Urothelium cell line (cell line): ENCODE measurements around the gene SORBS1.
A peak's percentile ranks its signal among the peaks of the same experiment; 100 is the strongest.

Experiments
- DNase-seq: peaks from one replicate; pipeline ENCODE4 v3.0.0; 2011; ENCODE audit warnings: low spot score, mixed read lengths
- FAIRE-seq: peaks from 2 replicates; lab custom pipeline; 2011; peaks lifted over from hg19 to GRCh38; lab: Jason Lieb, UNC

Gene SORBS1

DNA sequence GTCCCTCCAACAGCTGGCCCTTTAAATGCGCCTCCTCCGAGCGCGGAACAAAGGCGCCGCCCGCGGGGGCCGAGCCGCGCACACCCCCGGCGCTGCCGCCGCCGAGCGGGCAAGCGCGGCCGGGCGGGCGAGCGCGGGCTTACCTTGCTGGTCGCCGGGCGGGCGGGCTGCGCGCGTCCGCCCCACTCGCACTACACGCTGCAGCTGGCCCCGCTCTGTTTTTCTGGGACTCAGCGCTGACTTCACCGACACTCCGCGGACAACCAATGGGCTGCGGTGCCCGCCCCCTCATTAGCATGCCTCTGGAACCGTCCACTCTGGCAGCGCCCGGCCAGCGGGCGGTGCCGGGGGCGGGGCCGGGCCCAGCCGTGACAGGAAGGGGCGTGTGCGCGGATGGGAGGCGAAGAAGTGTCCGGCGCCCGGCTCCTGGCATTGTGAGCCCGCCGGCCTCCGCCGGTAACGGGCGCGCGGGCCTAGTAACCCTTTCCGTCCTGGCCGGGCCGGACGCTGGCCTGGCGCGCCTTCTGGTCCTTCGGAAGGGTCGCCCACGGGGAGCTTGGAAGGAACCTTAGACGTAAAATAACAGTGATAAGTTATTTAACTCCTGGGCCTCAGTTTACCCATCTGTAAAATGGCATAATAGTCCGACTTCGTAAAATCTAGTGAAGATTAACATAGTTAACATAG is at the start of gene SORBS1:
Gene SORBS1 (minus strand): TSS at position 195 of the 687 bp plus-strand sequence. CDS start 120,236 bp downstream, outside the sequence.
- DNase-seq, result peak; percentile 97
- FAIRE-seq, result no peak

GRCh38 chr10:95610727-95611126 is 49.6 kb upstream of the SORBS1 start:
- no peak for DNase-seq
- no peak for FAIRE-seq

DNA sequence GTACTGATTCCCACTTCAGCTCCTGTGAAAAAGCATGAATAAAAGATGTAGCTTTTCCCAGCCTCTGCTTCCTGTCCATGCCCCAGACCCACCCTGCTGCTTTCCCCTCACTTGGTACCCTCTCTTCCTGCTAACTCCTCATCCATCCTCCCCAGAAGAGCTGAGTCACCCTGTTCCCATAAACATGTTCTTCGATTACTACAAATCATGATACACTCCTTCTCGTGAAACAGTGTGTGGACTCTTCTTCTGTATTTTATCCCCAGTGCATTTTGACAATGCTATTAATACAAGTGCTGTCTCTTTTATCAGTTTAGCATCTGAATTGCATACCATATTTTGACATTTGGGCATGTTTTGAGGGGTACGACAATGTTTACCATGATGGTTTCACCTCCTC is 45.8 kb upstream of the SORBS1 start:
- DNase-seq, result no peak
- no peak for FAIRE-seq

- FAIRE-seq (no peak), DNase-seq (no peak)
These were observed 44.0 kb upstream of the SORBS1 start for GRCh38 chr10:95605163-95605562.

DNA sequence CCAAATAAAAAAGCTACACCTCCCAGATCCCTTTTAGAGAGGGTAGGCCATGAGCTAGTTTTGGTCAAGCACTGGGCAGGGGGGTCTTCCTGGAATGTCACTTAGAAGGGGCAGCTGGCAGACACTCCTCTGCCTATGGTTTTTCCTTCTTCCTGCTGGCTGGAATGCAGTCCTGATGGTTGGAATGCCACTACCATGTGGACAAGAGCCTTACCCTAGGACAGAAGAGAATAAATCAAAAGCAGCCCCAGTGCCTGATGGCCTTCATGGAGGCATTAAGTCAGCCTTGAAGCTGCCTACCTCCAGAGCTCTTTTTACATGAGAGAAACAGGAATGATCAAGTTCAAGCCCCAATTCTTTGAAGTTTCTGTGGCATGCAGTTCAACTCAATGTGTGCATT is 43.5 kb upstream of the SORBS1 start:
- no peak for FAIRE-seq

GRCh38 chr10:95602382-95602781 is 41.2 kb upstream of the SORBS1 start:
- FAIRE-seq (no peak), DNase-seq (no peak)

More for the DNA sequence above, 43.5 kb upstream of the SORBS1 start:
- no peak for DNase-seq

GRCh38 chr10:95601116-95601719 is 40.0 kb upstream of the SORBS1 start:
- DNase-seq (peak; percentile 78), FAIRE-seq (no peak)

GRCh38 chr10:95600158-95600557 is 39.0 kb upstream of the SORBS1 start:
- no peak for DNase-seq
- no peak for FAIRE-seq

GRCh38 chr10:95597788-95598187 is 36.6 kb upstream of the SORBS1 start:
- FAIRE-seq, result no peak

DNA sequence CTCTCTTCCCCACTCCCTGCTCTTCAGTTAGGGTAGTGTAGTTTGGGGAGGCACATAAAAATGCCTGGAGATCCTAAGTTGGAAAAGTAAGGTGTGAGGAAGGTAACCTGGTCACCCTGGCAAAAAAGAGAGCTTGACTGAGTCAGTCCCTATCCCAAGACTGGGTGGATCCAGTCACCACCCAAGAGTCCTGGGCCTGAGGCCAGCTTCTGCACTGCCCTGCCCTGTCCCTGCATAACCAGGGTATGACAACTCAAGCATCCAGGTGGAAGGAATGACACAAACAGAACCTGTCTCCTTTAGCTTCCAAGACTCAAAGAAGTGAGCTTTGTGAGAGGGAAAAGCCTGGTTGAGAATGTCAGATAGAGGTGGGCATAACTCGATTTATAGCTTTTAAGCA is 26.9 kb upstream of the SORBS1 start:
- no peak for DNase-seq
- no peak for FAIRE-seq

More at GRCh38 chr10:95597788-95598187, 36.6 kb upstream of the SORBS1 start:
- DNase-seq, result no peak

DNA sequence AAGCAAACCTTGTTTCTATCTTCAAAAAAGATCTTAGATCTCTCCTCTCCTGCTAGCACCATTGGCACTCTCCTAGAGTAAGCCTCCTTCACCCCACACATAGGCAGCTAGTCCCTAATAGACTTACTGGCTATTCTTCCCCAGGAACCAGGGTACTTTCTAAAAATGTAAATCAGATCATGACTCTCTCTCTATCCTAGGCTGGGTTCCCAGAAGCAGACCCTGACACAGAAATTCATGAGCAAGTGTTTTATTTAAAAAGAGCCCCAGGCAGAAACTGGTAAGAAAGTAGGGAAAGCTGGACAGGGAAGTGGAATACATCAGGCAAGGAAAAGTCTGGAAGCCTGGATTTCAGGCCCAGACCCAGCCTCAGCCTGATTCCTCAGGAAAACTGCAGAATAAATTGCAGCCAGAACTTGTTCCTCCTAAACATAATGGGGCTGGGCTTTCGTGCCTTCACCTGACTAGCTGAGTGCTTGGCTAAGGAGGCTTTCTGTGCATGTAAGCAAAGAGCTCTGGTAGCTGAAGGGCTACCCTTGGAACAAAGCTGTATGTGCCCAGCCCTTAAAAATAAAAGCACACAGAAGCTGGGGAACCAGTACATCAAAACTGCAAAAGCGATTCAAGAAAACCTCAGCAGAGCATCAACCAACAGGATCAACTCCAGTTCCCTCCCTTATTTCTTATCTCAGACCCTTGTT is 18.8 kb upstream of the SORBS1 start:
- DNase-seq, result no peak
- FAIRE-seq, result no peak

DNA sequence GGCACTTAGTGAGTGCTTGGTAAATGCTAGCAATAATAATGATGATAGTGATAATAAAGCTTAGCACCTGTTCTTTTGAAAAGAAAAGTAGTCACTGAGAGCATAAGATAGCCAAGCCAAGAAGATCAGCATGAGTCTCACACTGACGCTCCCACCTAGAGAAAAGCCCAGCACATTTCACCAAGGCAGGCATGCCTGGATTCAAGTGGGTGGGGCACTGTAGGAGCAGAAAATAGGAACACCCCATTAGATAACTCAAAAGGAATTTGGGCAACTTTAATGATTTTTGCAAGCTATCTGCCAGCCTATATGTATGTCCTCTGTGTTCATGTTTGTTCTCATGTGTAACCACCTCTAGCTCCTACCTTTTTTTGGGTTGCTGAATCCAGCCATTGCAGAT is 18.1 kb upstream of the SORBS1 start:
- no peak for DNase-seq
- no peak for FAIRE-seq

DNA sequence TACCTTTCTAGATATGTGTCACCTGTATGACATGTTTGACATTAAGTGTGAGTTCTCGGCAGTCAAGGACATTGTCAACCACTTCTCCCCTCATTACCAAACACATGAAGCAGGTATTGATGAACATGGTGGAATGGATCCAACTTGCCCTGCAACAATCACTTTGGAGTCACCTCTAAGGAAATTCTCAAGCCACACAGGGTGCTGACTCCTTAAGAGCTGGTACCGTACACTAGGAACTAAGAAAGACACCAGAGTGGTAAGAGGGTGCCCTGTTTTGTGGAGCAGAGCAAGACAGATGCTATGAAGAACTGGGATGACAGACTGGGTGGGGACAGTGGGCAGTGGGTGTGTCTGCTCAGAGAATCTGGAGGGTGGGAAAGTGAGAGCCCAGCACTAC is 17.4 kb upstream of the SORBS1 start:
- DNase-seq (no peak), FAIRE-seq (no peak)

DNA sequence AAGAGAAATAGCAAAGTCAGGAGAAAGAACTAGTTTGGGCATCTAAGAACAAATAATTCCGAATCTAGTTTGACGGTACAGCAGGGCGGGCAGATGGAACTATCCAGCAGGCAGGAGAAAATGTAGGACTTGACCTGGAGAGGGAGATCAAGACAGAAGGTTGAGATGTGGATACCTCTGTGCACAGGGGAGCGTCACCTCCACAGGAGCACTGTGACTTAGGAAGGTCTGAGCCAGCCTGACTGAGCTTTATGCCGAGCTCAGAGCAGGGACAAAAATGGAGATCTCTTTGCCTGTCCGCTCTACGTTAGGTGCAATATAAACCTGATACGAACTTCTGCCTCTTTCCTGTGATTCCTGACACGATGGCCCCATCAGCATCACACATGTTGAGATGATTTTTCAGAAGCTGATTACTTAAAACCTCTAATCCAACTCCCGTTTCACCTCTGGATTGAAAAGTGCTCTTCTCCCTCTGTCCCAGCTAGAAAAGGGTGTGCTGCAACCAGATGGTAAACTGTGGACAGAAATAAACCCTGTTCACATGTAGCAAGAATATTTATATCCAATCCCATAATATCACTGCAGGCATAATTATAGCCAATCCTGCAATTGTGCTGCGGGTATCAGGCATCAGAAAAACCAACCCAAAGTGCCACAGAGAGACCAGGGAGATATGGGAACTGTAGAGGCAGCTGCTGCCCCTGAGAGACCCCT is 13.6 kb upstream of the SORBS1 start:
- FAIRE-seq, result no peak
- DNase-seq, result no peak

DNA sequence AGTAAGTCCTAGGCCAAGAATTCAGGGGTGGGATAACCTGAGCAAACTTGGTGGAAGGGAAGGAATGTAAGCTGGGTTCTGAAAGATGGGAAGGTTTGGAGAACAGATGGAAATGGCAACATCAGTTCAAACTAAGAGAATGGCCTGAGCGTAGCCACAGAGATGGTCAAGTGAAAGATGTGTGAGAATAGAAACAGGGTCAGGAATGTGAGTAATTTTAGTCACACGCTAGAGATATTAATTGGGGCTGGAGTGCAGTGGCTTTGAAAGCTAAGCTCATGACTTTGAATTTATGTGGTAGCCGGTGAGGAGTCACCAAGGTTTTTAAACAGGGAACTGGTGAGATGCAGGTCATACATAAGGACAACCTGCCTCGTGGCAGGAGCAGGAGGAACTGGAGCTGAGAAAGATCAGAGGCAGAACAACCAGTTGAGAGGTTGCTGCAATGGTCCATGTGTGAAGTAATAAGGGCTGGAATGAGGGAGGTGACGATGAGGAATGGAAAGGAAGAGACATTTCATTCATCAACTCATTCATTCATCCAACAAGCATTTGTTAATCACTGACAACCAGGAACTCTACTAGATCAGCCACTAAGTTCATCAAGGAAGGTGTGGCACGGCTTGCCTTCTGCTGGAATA is 12.9 kb upstream of the SORBS1 start:
- FAIRE-seq, result no peak
- no peak for DNase-seq

DNA sequence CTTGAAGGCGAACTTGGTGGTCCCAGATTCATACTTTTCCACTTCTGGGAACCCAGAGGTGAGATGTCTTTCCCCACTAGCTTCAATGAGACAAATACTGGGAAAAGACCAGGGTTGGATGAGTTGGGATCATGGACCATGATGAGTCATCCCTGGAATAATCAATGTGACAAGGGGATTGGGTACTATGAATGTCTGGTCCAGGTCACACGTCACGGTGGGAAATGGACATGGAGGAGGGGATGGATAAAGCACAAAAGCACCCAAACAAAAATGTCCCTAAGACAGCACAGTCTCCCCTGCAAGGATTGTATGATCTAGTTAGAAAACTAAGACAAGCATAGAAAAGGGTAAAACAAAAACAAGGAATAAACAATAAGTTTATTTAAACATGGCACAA is 12.4 kb upstream of the SORBS1 start:
- DNase-seq (no peak), FAIRE-seq (no peak)

DNA sequence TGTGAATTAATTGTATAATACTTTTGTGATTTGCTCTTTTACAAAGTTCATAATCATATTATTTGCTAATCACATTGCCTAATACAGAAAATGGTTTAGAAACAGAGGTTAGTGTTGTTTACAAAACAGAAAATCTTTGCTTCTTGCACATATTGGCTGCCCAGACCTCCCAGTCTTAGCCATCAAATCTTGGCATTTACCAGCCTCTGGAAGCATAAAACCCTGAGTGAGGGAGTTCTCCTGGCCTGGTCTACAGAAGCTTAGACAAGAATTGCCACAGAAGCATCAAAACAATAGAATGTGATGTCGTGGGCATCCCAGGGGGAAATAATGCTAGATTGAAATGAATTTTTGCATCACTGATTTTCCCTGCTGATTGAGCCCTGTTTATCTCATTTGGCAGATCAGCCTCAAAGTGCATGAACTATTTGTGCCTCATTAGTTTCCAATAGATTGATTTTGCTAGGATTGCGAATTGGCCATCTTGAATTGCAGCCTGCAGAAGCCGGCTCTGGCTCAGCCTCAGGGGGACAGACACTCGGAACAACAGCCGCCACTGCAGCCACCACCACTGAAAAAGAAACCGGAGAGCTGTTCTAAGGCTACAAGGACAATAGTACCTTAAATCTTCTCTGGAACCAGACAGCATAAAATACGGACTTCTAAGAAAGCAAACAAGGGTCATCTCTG is 11.1 kb upstream of the SORBS1 start:
- DNase-seq (no peak), FAIRE-seq (no peak)

DNA sequence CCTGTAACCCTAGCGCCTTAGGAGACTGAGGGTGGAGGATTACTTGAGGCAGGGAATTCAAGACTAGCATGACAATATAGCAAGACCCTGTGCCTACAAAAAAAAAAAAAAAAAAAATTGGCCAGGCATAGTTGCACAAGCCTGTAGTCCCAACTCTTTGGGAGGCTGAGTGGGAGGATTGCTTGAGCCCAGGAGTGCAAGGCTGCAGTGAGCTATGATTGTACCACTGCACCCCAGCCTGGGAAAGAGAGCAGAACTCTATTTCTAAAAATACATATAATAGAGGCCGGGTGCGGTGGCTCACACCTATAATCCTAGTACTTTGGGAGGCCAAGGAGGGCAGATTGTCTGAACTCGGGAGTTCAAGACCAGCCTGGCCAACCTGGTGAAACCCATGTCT is 10.2 kb upstream of the SORBS1 start:
- DNase-seq (no peak), FAIRE-seq (no peak)

DNA sequence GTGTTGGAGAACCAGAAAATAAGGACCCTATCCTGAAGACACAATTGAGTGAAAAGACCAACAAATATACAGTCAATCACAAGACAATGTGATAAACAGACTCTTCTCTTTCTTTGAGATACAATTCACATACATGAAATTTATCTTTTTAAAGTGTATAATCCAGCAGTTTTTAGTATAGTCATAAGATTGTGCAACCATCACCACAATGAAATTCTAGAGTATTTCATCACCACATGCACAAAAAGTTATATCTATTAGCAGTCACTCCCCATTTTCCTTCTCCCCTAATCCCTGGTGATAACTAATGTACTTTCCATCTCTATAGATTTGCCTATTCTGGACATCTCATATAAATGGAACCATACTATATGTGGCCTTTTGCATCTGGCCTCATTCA is 8.2 kb upstream of the SORBS1 start:
- FAIRE-seq (no peak), DNase-seq (no peak)

- FAIRE-seq (no peak), DNase-seq (peak; percentile 39)
These were observed 6.9 kb upstream of the SORBS1 start for GRCh38 chr10:95567903-95568630.
